Stimulated activated CD8-positive, alpha-beta memory T cell treated with anti-CD3 and anti-CD28 coated beads, Interleukin-15, amount 100 ng/mL, for 48 hours (primary cell): ENCODE measurements around the gene RDH5.

ENCODE experiments used
- DNase-seq, 2 donors: peaks; one replicate each; pipeline ENCODE4 v3.0.0-alpha.2; 2020; ENCODE audit warnings: low read depth in 2 of 2

The RDH5 gene, protein sequence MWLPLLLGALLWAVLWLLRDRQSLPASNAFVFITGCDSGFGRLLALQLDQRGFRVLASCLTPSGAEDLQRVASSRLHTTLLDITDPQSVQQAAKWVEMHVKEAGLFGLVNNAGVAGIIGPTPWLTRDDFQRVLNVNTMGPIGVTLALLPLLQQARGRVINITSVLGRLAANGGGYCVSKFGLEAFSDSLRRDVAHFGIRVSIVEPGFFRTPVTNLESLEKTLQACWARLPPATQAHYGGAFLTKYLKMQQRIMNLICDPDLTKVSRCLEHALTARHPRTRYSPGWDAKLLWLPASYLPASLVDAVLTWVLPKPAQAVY

DNA sequence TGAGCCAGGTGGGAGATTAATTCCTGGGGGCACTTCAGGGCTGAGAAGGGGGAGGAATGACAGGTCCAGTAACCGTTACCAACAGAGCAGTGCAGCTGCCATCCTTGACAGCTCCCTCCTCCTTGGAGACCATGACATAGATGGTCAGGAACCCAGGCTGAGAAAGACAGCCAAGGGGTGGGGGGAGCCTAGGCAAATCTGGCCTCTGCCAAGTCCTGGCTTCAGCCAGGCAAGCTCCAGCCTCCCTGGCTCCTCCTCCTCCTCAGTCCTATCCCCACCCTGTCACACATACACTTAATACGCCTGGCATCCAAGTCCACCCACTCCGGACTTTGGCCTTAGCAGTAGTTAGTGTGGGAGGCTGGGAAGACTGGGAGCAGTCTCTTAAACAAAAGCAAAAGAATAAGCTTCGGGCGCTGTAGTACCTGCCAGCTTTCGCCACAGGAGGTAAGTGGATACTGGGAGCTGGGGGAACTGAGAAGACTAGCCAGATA lies at the start of gene RDH5:
Gene RDH5, plus strand, starts transcription at position 323 of the 494 bp plus-strand sequence. CDS start 792 bp downstream, outside the sequence.
- no peak for DNase-seq

DNA sequence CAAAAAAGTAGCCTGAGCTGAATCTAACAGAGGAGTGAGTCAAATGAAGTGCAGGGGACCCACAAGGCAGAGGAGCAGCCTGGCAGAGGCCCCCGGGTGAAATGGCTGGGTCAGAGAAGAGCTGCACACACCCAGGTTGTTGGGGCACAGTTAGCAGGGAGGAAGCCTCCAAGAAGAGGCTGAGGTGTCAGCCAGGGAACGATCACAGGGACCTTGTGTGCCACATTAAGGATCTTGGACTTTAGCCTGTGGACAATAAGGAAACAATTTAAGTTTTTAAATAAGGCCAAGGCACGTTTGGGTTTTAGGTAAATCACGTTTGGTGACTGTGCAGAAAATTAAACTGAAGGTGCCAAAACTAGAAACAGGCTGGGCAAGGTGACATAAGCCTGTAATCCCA lies 48.4 kb upstream of the RDH5 start:
- no peak for DNase-seq

DNA sequence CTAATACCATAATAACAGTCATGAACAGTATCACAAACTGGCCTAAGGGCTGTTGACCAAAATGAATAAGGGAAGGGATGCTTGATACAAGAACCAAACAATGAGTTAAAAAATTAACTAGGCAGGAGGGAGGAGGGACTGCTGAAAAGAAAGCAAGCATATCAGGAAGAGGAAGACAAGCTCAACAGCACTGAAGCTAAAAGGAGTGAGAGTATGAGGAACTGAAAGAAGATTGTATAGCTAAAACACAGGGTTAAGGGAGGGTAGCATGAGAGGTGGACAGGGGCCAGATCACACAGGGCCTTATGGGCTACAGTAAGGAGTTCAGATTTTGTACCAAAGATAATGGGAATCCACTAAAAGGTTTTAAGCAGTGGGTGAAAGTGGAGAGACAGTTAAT lies 46.6 kb upstream of the RDH5 start:
- no peak for DNase-seq

DNA sequence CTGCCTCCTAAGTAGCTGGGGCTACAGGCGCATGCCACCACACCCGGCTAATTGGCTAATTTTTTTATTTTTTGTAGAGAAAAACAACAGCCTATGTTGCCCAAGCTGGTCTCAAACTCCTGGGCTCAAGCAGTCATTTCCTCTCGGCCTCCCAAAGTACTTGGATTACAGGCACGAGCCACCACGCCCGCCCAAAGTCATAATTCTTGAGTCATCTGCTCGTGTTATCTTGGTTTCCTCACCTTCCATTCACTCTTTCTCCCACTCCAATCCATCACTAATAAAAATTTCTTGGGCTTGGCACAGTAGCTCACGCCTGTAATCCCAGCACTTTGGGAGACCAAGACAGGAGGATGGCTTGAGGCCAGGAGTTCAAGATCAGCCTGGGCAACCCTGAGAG lies 44.5 kb upstream of the RDH5 start:
- no peak for DNase-seq

DNA sequence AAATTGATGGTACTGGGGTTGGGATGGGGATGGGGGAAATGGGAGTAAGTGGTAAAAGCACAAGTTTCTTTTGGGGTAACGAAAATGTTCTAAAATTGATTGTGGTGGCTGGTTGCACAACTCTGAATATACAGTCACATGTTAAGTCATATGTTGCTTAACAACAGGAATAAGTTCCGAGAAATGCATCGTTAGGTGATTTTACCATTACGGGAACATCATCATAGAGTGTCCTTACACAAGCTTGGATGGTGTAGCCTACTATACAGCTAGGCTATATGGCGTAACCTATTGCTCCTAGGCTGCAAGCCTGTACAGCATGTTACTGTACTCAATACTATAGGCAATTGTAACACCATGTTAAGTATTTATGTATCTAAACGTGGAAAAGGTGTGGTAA lies 43.5 kb upstream of the RDH5 start:
- DNase-seq = no peak

DNA sequence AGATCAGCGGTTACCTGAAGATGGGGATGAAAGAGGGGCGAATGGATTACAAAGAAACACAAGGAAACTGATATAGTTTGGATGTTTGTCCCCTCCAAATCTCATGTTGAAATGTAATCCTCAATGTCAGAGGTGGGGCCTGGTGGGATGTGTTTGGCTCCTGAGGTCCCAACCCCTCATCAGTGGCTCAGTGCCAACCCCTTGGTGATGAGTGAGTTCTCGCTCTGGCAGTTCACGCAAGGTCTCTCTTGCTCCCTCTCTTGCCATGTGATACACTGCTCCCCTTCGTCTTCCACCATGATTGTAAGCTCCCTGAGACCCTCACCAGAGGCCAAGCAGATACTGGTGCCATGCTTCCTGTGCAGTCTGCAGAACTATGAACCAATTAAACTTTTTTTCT lies 40.5 kb upstream of the RDH5 start:
- no peak for DNase-seq

DNA sequence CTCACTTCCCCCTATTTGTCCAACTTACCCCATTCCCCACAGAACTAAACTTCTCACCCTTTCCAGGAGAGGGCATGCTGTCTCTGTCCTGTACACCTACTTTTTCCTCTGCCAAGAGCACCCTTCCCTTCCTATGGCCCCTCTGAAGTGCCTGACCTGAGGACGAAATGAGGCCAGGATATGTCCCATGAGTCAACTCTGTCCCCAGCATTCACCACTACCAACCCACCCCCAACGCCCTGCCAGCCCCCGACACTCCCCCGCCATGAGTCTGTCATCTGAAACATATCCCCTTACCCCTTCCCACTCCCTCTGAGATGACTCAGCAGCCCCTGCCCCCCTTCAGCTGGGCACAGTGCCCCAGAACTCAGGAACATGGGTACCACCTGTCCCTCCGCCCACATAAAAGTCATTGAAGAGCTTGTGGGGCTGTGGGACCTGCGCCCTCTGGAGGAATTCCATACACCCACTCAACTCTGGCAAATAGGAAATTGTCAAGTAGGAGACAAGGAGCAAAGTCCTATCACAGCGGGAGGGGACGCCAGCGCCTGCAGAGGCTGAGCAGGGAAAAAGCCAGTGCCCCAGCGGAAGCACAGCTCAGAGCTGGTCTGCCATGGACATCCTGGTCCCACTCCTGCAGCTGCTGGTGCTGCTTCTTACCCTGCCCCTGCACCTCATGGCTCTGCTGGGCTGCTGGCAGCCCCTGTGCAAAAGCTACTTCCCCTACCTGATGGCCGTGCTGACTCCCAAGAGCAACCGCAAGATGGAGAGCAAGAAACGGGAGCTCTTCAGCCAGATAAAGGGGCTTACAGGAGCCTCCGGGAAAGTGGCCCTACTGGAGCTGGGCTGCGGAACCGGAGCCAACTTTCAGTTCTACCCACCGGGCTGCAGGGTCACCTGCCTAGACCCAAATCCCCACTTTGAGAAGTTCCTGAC lies 38.8 kb upstream of the RDH5 start:
- DNase-seq = no peak

DNA sequence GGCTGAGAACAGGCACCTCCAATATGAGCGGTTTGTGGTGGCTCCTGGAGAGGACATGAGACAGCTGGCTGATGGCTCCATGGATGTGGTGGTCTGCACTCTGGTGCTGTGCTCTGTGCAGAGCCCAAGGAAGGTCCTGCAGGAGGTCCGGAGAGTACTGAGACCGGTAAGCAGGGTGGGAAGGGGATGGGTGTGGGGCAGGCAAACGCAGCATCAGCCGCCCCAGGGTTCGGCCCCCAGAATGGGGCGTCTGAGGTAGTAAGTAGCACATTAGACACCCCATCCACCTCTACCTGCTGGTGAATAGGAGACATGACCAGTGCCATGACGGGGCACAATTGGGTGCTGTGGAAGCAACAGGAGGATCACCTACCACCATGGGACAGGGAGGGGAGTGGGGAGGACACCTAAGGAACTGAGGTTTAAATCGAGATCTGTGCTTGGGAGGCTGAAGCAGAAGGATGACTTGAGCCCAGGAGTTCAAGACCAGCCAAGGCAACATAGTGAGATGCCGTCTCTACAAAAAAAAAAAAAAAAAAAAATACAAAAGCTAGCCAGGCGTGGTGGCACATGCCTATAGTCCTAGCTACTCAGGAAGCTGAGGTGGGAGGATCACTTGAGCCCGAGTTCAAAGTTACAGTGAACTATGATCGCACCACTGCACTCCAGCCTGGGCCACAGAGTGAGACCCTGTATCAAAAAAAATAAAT lies 38.0 kb upstream of the RDH5 start:
- DNase-seq = no peak

DNA sequence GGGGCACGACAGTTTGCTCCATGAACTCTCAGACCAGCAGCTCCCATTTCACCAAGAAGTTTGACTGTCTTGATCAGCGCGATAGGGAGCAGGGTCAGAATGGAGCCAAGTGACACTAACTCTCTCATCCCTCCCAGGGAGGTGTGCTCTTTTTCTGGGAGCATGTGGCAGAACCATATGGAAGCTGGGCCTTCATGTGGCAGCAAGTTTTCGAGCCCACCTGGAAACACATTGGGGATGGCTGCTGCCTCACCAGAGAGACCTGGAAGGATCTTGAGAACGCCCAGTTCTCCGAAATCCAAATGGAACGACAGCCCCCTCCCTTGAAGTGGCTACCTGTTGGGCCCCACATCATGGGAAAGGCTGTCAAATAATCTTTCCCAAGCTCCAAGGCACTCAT lies 36.5 kb upstream of the RDH5 start:
- no peak for DNase-seq

DNA sequence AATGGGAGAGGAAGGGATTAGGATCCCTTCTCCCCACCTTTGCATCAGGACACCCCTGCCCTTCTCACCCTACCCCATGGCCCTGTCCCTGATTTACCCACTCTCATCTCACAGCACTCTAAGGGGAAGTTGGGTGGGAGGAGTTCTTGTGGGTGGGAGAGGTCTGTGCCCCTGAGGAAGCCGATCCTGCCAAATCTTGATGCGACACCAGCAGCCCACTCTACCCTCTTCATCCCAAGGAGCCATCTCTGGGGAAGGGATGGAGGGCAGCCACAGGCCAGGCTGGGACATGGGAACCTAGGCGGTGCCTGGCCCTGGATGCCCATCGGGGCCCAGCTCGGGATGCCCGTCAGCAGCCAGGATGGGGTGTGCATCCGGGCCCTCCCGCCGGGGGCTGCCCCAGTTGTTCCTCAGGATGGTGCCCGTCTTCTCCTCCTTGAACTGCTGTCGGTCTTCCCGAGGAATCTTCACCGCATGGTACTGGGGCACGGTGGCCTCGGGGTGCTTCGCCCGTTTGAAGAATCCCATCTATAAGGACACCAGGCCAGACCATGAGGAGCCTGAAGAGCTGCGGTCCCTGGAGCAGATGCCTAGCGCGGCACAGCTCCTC lies 35.3 kb upstream of the RDH5 start:
- no peak for DNase-seq

DNA sequence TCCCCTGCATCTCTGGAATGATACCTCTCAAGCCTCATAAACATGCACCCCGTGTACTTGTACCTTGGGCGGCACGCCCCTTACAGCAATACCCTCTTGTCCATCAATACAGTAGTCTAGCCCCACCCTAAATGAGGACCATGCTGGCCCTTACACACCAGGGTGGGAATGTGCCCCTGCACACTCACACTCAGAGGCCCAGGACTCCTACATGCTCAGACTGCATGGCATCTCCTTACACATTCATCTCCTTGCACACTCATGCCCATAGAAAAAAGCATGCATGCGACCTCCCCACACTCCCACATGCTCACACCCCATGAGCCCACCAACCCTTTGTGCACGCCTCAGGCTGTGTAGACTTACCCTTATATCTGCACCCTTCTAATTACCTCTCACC lies 34.5 kb upstream of the RDH5 start:
- no peak for DNase-seq

DNA sequence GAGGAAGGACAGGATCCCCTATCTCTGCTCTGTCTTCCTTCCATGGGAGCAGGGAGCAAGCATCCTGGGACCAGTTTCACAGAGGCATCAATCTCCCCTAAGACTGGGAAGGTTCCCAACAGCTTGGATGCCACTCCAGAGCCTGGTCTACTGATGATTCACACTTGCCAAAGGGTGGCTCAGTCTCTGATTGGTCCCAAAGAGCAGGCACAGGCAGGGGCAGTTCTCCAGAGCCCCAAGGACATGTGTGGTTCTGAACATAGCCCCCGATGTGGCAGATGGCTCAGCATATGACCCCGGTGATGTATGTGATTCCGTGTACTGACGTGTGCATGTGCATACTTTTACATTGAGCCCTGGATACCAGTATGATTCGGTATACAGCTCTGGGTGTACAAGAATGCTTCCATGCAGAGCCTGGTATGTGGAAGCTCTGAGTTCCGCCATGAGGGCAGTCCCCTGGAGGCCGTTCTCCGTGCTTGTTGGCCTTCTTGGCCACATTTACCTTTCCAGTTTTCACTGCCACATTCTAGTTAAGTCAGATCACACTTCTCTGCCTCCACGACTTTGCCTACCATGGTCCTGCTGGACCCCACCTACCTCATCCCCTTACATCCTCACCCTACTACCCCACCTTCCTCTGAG lies 33.7 kb upstream of the RDH5 start:
- no peak for DNase-seq

DNA sequence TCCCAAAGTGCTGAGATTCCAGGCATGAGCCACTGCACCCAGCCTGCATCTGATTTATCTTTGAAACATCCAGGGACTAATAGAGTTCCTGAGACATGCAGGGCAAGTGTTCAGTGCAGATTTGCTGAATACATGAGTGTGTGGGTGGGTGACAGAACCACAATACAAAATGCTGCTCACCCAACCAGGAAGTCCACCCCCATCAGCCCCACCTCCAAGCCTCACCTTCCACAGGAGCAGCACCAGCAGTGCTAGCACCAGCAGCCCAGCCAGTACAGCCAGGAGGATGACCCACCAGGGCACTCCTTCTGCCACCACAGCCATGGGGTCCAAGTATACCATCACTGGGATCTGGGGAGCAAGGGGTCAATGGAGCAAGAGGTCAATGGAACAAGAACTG lies 32.4 kb upstream of the RDH5 start:
- peak in 1 of 2 donors; percentile 36 for DNase-seq

DNA sequence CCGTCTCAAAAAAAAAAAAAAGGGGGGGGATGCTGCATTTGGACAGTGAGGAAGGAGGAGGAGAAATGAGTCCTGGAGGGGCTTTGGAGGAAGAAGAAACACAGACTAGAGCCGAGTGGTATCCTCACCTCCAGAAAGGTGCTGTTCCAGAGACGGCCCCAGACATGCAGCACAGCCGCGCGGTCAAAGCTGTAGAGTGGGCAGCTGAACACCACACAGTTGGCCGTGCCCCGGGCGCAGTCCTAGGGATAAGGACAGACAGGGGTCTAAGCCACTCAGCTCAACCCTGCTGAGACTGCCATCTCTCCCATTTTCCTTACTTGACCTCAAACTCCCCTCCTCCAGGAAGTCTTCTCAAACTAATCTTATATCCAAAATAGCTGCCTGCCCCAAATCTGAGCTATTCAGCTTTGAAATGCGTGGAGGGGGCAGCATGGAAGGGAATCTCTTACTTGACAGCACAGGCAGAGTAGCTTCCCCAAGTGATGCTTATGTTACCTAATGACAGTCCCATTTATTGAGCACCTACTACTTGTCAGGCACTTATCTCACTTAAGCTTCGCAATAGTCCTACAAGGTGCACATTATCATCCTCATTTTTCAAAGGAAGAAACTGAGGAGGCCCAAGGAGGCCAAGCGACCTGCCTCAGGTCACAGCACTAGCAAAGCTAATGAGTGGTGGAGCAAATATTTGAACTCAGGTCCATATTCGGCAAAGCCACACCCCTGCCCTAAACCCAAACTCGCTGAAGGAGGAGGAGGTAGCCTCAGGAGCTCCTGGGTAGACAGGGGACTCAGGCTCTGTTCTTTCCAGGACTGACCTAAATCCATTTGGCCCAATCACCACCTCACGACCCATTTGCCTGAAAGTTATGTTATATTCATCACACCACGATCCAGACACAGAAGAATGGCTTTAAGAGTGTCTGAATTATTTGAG lies 31.2 kb upstream of the RDH5 start:
- no peak for DNase-seq

DNA sequence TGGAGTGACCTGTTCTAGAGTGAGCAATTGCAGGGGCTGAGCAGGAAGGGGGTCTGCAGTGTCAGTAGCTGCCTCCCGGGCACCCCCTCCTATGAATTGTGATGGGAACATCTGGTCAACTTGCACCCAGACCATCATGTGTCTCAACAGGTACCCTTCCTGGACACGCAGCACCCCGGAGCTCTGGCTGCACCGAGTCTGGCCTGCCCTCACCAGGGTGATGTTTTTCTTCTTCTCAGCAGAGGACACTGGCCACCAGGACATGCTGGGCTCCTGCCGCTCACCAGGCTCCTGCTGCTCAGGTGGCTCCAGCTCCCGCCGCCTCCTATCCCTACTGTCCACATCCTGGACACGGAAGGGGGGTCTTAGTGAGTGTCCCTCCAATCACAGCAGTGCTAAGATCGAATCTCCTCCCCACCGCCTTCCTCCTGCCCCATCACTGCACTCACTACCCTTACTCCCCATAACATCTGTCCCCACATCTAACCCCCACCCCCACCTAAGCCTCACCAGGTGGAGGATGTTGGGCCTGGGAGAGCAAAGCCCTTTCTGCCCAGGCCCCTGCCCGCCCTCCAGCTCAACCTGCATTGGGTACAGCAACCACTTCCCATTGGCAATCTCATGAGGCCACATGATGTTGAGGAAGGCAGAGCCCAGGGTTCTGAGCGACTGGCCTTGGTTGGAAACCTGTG lies 27.4 kb upstream of the RDH5 start:
- DNase-seq = no peak

DNA sequence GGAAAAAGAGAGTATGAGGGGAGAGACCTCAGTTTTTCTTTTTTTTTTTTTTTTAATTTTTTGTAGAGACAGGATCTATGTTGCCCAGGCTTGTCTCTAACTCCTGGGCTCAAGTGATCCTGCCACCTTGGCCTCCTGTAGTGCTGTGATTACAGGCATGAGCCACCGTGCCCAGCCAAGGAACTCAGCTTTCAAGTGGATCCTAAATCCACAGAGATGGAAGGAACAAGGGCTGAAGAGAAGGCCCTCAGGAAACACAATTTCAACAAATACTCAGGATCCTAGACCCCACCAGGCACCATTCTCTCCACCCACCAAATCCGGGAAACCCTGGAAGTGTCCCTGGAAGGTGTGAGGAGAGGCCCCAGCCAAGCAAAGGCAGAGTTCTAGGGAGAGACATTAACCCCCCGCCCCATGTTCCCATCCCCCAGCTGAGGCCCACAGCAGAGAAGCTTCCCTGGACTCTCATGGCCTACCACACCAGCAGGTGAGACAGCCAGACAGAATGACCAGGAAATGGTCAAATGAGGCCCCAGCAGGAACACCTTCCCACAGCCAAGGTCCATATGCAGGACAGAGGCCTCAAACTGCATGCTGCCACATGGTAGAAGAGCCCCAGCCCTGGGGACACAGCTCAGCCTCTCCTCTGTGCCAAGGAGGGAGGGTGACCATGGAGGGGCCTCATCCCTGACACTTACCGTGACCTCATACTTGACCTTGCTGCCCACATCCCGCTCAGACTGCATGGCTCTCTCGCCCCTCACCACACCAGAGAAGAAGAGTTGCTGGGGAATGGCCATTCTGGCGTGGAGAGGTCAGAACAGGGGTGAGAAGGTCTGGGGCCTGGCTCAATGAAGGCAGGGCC lies 26.6 kb upstream of the RDH5 start:
- no peak for DNase-seq

DNA sequence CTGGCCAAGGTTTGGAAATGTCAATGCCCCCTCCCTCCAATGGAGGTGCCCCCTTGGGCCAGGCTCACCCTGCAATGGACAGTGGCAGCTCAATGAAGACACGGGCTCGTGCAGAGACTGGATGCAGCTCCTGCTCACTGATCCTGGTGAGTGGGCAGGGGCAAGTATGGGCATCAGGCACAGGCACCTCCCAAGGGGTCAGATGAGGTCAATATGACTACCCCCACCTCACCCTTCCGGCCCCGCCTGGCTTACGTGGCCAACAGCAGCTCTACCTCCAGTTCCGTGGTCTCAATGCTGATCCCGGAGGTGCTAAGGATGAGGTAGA lies 26.0 kb upstream of the RDH5 start:
- no peak for DNase-seq

DNA sequence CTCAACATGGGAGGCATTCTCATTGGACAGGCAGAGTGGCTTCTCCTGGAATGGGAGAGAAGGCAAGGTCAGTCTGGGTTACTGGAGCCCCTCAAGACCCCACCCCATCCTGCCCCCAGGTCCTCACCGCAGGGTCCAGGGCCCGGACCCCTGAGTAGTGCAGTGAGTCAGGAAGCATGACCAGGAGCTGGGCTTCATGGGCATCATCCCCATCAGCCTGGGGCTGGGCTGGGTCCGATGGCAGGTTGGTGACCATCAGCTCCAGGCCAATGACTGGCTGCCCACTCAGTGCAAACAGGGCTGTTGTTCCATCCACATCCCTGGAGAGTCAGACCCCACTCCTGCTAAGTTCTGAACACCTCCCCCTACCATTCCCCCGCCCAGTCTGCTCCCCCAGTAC lies 25.5 kb upstream of the RDH5 start:
- no peak for DNase-seq

DNA sequence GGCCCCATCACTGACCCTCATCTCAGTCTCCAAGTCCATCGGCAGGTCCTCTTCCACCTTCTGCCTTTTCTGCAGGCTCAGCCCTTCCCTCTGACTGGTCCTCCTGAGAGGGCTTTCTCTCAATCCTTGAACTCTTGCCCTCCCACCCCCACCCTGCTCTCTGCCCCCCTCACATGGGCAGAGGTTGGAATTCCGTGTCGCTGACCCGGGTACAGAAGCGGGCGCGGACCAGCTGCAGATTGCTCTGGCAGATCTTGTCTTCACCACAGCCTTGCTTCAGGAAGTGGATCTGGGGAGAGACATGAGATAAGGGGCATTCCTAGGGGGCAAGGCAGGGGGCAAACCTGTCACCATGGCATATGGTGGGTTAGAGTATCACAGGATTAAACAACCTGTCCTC lies 24.8 kb upstream of the RDH5 start:
- DNase-seq = no peak
